Smooth muscle cell (in vitro differentiated cells): ENCODE data around the gene KAT6B. TPM values are rescaled to one million over a fixed set of nuclear protein-coding genes. Genes with fewer than 3 reads are reported as not detected.

Source experiments
- DNase-seq: peaks from one replicate; lab custom pipeline; 2025; ENCODE audit not compliant: unreplicated experiment; lab: John Stamatoyannopoulos, UW
- H2AFZ ChIP-seq: fragments of 200-600 bp; sonication (generic); 2 replicates; pipeline ENCODE4 v1.6.0; 2016; ENCODE audit warnings: antibody characterized with exemption, low read depth, mild to moderate bottlenecking
- H3F3A ChIP-seq: fragments of 200-600 bp; sonication (generic); 2 replicates; pipeline ENCODE4 v1.6.0; 2017; ENCODE audit warnings: antibody characterized with exemption, low read depth
- H3K27ac ChIP-seq: fragments of 200-600 bp; sonication (generic); 2 replicates; pipeline ENCODE4 v1.5.1; 2016; ENCODE audit warnings: low read depth, mild to moderate bottlenecking
- H3K27me3 ChIP-seq: fragments of 200-600 bp; sonication (generic); 2 replicates; pipeline ENCODE4 v1.6.1; 2016; ENCODE audit warnings: low read depth, mild to moderate bottlenecking
- H3K36me3 ChIP-seq: fragments of 200-600 bp; sonication (generic); 2 replicates; pipeline ENCODE4 v1.5.1; 2016; ENCODE audit warnings: low read depth
- H3K4me1 ChIP-seq: fragments of 200-600 bp; sonication (generic); 2 replicates; pipeline ENCODE4 v1.5.1; 2016; ENCODE audit warnings: low read depth
- H3K4me2 ChIP-seq: fragments of 200-600 bp; sonication (generic); 2 replicates; pipeline ENCODE4 v1.6.0; 2016; ENCODE audit warnings: mild to moderate bottlenecking
- H3K4me3 ChIP-seq: fragments of 200-600 bp; sonication (generic); 2 replicates; pipeline ENCODE4 v1.5.1; 2016; ENCODE audit warnings: mild to moderate bottlenecking
- H3K79me2 ChIP-seq: fragments of 200-600 bp; sonication (generic); 2 replicates; pipeline ENCODE4 v1.6.0; 2016; ENCODE audit warnings: low read depth, mild to moderate bottlenecking
- H3K9ac ChIP-seq: fragments of 200-600 bp; sonication (generic); 2 replicates; pipeline ENCODE4 v1.6.0; 2016; ENCODE audit warnings: low read depth
- H3K9me3 ChIP-seq: fragments of 200-600 bp; sonication (generic); replicated peaks from 2 replicates; pipeline ENCODE4 v1.5.1; 2016; ENCODE audit warnings: low read depth
- H4K20me1 ChIP-seq: fragments of 200-600 bp; sonication (generic); 2 replicates; pipeline ENCODE4 v1.6.0; 2016; ENCODE audit warnings: low read depth
- CTCF ChIP-seq: fragments of 200-600 bp; sonication (generic); IDR thresholded peaks from 2 replicates; pipeline ENCODE4 v1.5.1; 2017; ENCODE audit warnings: borderline replicate concordance, mild to moderate bottlenecking, antibody characterized with exemption; ENCODE audit not compliant: insufficient read depth, poor library complexity, severe bottlenecking
- WGBS: methylation state at CpG from one replicate; pipeline ENCODE4 v1.1.7; 2016; ENCODE audit warnings: low lambda C conversion rate; 5-methylcytosine and 5-hydroxymethylcytosine counted together
- polyA plus RNA-seq: library from polyadenylated mRNA; unstranded; fragments of >200 nt; fragmentation: Nextera tagmentation; extraction: Ambion mirVana; gene quantifications from 2 replicates; pipeline ENCODE4 v1.2.1, GENCODE V29; 2016
- total RNA-seq: library from RNA; depleted of rRNA; stranded (reverse); fragments of >200 nt; gene quantifications from 2 replicates; pipeline ENCODE4 v1.2.3, GENCODE V29; 2014

KAT6B gene
- total and polyA plus RNA-seq, 2 experiments from 2014 or later: 9.0 to 19.8 TPM

GRCh38 chr10:74842301-74842954, 16.0 kb downstream of the KAT6B start:
- DNase-seq: no peak
- Histone ChIP-seq H3K4me3 (no peak overlapping the region), H3F3A (no peaks in the 10 kb centered on the region), H3K4me1 (no peaks in the 10 kb centered on the region), H3K27me3 (no peaks in the 10 kb centered on the region), H3K4me2 (no peak overlapping the region), H3K36me3 (no peaks in the 10 kb centered on the region), H2AFZ (no peak overlapping the region), H3K9me3 (no peaks in the 10 kb centered on the region), H4K20me1 (peaks cover 66% of the 10 kb centered on the region), H3K9ac (no peak overlapping the region), H3K79me2 (peaks cover 22% of the 10 kb centered on the region), H3K27ac (no peak overlapping the region)
- WGBS: 65% methylated on average over 1 of the region's 1 CpG
- TF ChIP-seq CTCF: no peak

DNA sequence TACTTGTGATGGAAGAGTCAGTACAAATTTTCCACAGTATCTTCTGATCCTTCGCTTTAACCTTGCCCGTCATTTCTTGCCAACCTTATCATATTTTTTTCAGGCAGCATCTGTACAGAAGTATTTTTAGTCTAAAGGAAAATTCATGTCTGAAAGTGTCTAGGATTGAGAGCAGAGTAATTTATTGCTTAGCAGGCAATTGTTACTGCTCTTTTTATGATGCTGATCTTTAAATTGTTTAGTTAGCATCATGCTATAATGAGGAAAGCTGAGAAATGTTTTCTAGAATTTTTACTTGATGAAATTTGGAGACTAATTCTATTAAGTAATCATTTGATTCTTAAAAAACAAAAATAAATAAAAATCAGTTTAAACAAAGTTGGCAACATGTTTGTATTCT, 20.6 kb downstream of the KAT6B start:
- TF ChIP-seq CTCF: no peak
- H3K36me3 ChIP-seq: no peaks in the 10 kb centered on the region
- H3K27ac ChIP-seq: no peak overlapping the region
- H3K4me2 ChIP-seq: no peak overlapping the region
- peaks cover 17% of the 10 kb centered on the region for H3K79me2 ChIP-seq
- no peak overlapping the region for H3K9ac ChIP-seq
- H3K4me3 ChIP-seq: no peak overlapping the region
- H3K9me3 ChIP-seq: no peaks in the 10 kb centered on the region
- no peak for DNase-seq
- no peaks in the 10 kb centered on the region for H3K27me3 ChIP-seq
- H2AFZ ChIP-seq: no peak overlapping the region
- 97% methylated on average over 2 of the region's 2 CpGs for WGBS
- H3F3A ChIP-seq: no peaks in the 10 kb centered on the region
- no peaks in the 10 kb centered on the region for H3K4me1 ChIP-seq
- H4K20me1 ChIP-seq: peaks cover 61% of the 10 kb centered on the region

DNA sequence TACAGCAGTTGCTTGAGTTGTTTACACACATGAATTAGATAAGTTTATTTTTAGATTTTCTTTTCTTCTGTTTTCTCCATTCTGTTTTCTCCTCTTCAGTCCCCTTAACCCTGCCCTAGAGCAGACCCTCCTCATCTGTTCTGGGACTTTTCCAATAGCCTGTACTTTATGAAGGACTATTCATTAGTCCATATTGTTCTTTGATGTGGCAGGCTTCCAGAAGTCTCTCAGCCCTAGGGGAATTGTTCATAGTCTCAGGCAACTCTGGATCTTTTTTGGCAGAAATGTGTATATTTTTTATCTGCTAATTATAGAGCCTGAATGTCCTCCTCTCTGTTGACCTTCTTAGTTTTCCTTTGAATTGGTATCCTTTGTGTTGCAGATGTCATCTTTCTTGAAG, 25.4 kb downstream of the KAT6B start:
- Histone ChIP-seq H3K9me3 (no peaks in the 10 kb centered on the region), H4K20me1 (peaks cover 73% of the 10 kb centered on the region), H3F3A (peaks cover 4% of the 10 kb centered on the region), H3K4me2 (no peak overlapping the region), H2AFZ (no peak overlapping the region), H3K79me2 (peaks cover 41% of the 10 kb centered on the region), H3K27me3 (no peaks in the 10 kb centered on the region), H3K4me1 (no peaks in the 10 kb centered on the region), H3K9ac (no peak overlapping the region), H3K36me3 (no peaks in the 10 kb centered on the region), H3K27ac (peak overlapping the region; percentile 32), H3K4me3 (no peak overlapping the region)
- no peak for DNase-seq
- no peak for TF ChIP-seq CTCF

DNA sequence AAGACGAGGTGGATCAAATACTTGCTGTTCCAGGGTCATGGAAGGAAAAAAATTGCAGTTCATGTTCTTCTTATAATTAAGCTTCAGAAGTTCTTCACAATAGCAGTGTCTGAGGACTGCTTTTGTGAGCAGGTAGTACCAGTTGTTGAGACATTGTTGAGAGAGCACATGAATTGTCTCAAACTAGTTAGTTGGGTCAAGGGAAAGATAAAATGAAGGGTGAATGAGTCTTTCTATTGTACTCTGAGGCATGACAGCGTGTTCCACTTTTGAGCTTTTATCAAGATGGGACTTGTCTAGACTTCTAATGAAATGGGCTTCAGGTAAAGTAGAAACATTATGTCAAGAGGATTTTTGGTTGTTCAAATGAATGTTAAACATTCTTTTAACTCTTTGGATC, 26.0 kb downstream of the KAT6B start:
- 84% methylated on average over 2 of the region's 2 CpGs for WGBS
- Histone ChIP-seq H3K4me2 (no peak overlapping the region), H2AFZ (no peak overlapping the region), H3K4me3 (no peak overlapping the region), H3K79me2 (peaks cover 46% of the 10 kb centered on the region), H3K4me1 (no peaks in the 10 kb centered on the region), H3K27me3 (no peaks in the 10 kb centered on the region), H3K9ac (no peak overlapping the region), H3F3A (peaks cover 4% of the 10 kb centered on the region), H3K36me3 (no peaks in the 10 kb centered on the region), H3K27ac (peak overlapping the region; percentile 32), H4K20me1 (peaks cover 78% of the 10 kb centered on the region), H3K9me3 (no peaks in the 10 kb centered on the region)
- no peak for DNase-seq
- no peak for TF ChIP-seq CTCF
